ENCODE measurements around the gene MYL7. TPM values are rescaled to one million over a fixed set of nuclear protein-coding genes. Genes with fewer than 3 reads are reported as not detected.

The MYL7 gene
- total and polyA plus RNA-seq, 7 donors, result 0.15 to 1.7 (median 0.98) TPM; not detected in 3

- DNase-seq (no peak), ATAC-seq (no peak)
- Histone ChIP-seq H3K27ac (no peak overlapping the region), H3K4me3 (no peak overlapping the region), H3K9me3 (no peaks in the 10 kb centered on the region), H3K4me1 (peaks cover 8% of the 10 kb centered on the region), H3K36me3 (ENCODE audit: insufficient read depth in 1 of 2, low read depth in 1 of 2) (no peaks in the 10 kb centered on the region), H3K27me3 (ENCODE audit: insufficient read depth in 3 of 3, low read length in 2 of 3) (no peaks in the 10 kb centered on the region)
- TF ChIP-seq CTCF (IDR thresholded peaks at IDR 0.05), result no peak
- 82 to 83% (median 82%) methylated on average over 8 of the region's 8 CpGs for WGBS, 3 donors
- intact Hi-C loops (cut with DNase I), result no loop called here
Measured at GRCh38 chr7:44155191-44156185, 14.4 kb upstream of the MYL7 start.

GRCh38 chr7:44154703-44155102, 13.6 kb upstream of the MYL7 start:
- ATAC-seq (no peak), DNase-seq (no peak)
- H3K36me3 ChIP-seq (ENCODE audit: insufficient read depth in 1 of 2, low read depth in 1 of 2), result no peaks in the 10 kb centered on the region
- no peak overlapping the region for H3K27ac ChIP-seq
- H3K9me3 ChIP-seq, result no peaks in the 10 kb centered on the region
- WGBS, 3 donors, result 80 to 89% (median 84%) methylated on average over 3 of the region's 3 CpGs
- H3K4me3 ChIP-seq, result no peak overlapping the region
- H3K27me3 ChIP-seq (ENCODE audit: insufficient read depth in 3 of 3, low read length in 2 of 3), result no peaks in the 10 kb centered on the region
- intact Hi-C loops (cut with DNase I), result no loop called here
- H3K4me1 ChIP-seq, result peaks cover 7% of the 10 kb centered on the region
- TF ChIP-seq CTCF (IDR thresholded peaks at IDR 0.05), result no peak

GRCh38 chr7:44153948-44154335, 12.8 kb upstream of the MYL7 start:
- H3K9me3 ChIP-seq, result no peaks in the 10 kb centered on the region
- H3K4me3 ChIP-seq, result no peak overlapping the region
- peaks cover under 1% of the 10 kb centered on the region for H3K4me1 ChIP-seq
- intact Hi-C loops (cut with DNase I), result no loop called here
- 92% methylated on average over 5 of the region's 5 CpGs for WGBS, 3 donors
- no peak overlapping the region for H3K27ac ChIP-seq
- no peak for TF ChIP-seq CTCF (IDR thresholded peaks at IDR 0.05)
- no peak for DNase-seq
- no peak for ATAC-seq
- no peaks in the 10 kb centered on the region for H3K36me3 ChIP-seq (ENCODE audit: insufficient read depth in 1 of 2, low read depth in 1 of 2)
- no peaks in the 10 kb centered on the region for H3K27me3 ChIP-seq (ENCODE audit: insufficient read depth in 3 of 3, low read length in 2 of 3)

- DNase-seq (no peak), ATAC-seq (no peak)
- Histone ChIP-seq H3K36me3 (ENCODE audit: insufficient read depth in 1 of 2, low read depth in 1 of 2) (no peaks in the 10 kb centered on the region), H3K4me1 (no peaks in the 10 kb centered on the region), H3K4me3 (no peak overlapping the region), H3K27me3 (ENCODE audit: insufficient read depth in 3 of 3, low read length in 2 of 3) (no peaks in the 10 kb centered on the region), H3K27ac (no peak overlapping the region), H3K9me3 (no peaks in the 10 kb centered on the region)
- 87 to 88% (median 88%) methylated on average over 22 of the region's 22 CpGs for WGBS, 3 donors
- intact Hi-C loops (cut with DNase I), result no loop called here
- TF ChIP-seq CTCF (IDR thresholded peaks at IDR 0.05), result no peak
Measured at GRCh38 chr7:44152971-44153947, 12.1 kb upstream of the MYL7 start.
